Sigmoid colon (tissue), 7 donors: Measurements from ENCODE around the gene LSM14B. TPM values are rescaled to one million over a fixed set of nuclear protein-coding genes. Genes with fewer than 3 reads are reported as not detected.

Experiments
- DNase-seq: peaks from one replicate; pipeline ENCODE4 v3.0.0-alpha.2; 2019
- H3K27ac ChIP-seq, 4 donors: fragments of 200-600 bp; sonication (generic); one replicate each; pipeline ENCODE4 v1.5.1; 2016 to 2019; ENCODE audit warnings: mild to moderate bottlenecking in 1 of 4
- H3K27me3 ChIP-seq, 3 donors: fragments of 200-600 bp; sonication (generic); one replicate each; pipeline ENCODE4 v1.5.1; 2019; ENCODE audit warnings: mild to moderate bottlenecking in 1 of 3
- H3K36me3 ChIP-seq, 4 donors: fragments of 200-600 bp; sonication (generic); one replicate each; pipeline ENCODE4 v1.5.1; 2016 to 2019
- H3K4me1 ChIP-seq, 4 donors: fragments of 200-600 bp; sonication (generic); one replicate each; pipeline ENCODE4 v1.5.1; 2017 to 2019
- H3K4me3 ChIP-seq, 4 donors: fragments of 200-600 bp; sonication (generic); one replicate each; pipeline ENCODE4 v1.5.1; 2017 to 2019; ENCODE audit warnings: mild to moderate bottlenecking in 2 of 4, moderate library complexity in 1 of 4
- H3K9me3 ChIP-seq, 4 donors: fragments of 200-600 bp in 3 of 4; sonication (generic) in 3 of 4; one replicate each; pipeline versions ENCODE4 v1.5.1 to v1.6.1; 2013 to 2019
- EP300 ChIP-seq, 4 donors: sonication (generic); formaldehyde crosslinking; IDR thresholded peaks; one replicate each; pipeline ENCODE4 v1.6.1; 2017; ENCODE audit warnings: antibody characterized with exemption in 4 of 4
- POLR2A ChIP-seq, 2 donors: fragments of 450-650 bp; IDR thresholded peaks; one replicate each; pipeline ENCODE4 v1.6.1; 2016; ENCODE audit warnings: antibody characterized with exemption in 2 of 2, mild to moderate bottlenecking in 2 of 2, moderate library complexity in 2 of 2
- POLR2AphosphoS5 ChIP-seq, 4 donors: sonication (generic); formaldehyde crosslinking; IDR thresholded peaks; one replicate each; pipeline ENCODE4 v1.6.1; 2017; ENCODE audit warnings: antibody characterized with exemption in 4 of 4
- WGBS, 2 donors: extraction: QIAGEN DNeasy Blood & Tissue Kit; methylation state at CpG; one replicate each; pipeline ENCODE4 v1.1.7; 2013; 5-methylcytosine and 5-hydroxymethylcytosine counted together
- intact Hi-C: fragments of 100-400 bp; cut with DNase I; formaldehyde crosslinking; loops from one replicate; pipeline ENCODE4 v1.15.1; 2023
- polyA plus RNA-seq, 3 donors: library from polyadenylated mRNA; stranded (reverse); fragments of 200-250 nt; gene quantifications; one replicate each; pipeline ENCODE4 v1.2.3, GENCODE V29; 2013
- total RNA-seq, 4 donors: library from RNA; depleted of rRNA; stranded (reverse); fragments of >200 nt; gene quantifications; one replicate each; pipeline ENCODE4 v1.1.0, GENCODE V29; 2016
- TF ChIP-seq, protein P1 (sequence below), 4 experiments: fragments of 450-650 bp in 3 of 4; fragments of 200-600 bp in 1 of 4; IDR thresholded peaks; one replicate each; pipeline ENCODE4 v1.5.1; 2016 to 2019; ENCODE audit warnings: antibody characterized with exemption in 4 of 4, mild to moderate bottlenecking in 3 of 4, moderate library complexity in 2 of 4
- donor health status: healthy with polysubstance abuse.
- donor health status: Bipolar disorder and iron deficiency.
- donor health status: healthy.

LSM14B gene
- total and polyA plus RNA-seq, 7 donors, result 16.9 to 28.5 (median 23.5) TPM

- Histone ChIP-seq H3K36me3 (peaks cover 29 to 40% (median 31%) of the 10 kb centered on the region in 4 donors), H3K4me1 (peaks cover 0 to 40% (median 33%) of the 10 kb centered on the region in 4 donors), H3K27me3 (no peaks in the 10 kb centered on the region), H3K4me3 (peak overlapping the region; percentile 71 to 92 (median 90)), H3K9me3 (no peaks in the 10 kb centered on the region), H3K27ac (peak overlapping the region; percentile 92 to 97 (median 96))
- intact Hi-C loops, result loop anchor here (2.0 to 10.0 kb wide), 4 partner anchors 75 to 656 kb away; partner anchors contain the start of genes MRGBP, OSBPL2 and RPS21
- WGBS, 2 donors, result 13 to 21% methylated on average over 14 of the region's 14 CpGs
- TF ChIP-seq POLR2A (IDR thresholded peaks at IDR 0.05) (no peak), EP300 (IDR thresholded peaks at IDR 0.05) (no peak), POLR2AphosphoS5 (IDR thresholded peaks at IDR 0.05) (no peak)
- TF ChIP-seq, protein P1, sequence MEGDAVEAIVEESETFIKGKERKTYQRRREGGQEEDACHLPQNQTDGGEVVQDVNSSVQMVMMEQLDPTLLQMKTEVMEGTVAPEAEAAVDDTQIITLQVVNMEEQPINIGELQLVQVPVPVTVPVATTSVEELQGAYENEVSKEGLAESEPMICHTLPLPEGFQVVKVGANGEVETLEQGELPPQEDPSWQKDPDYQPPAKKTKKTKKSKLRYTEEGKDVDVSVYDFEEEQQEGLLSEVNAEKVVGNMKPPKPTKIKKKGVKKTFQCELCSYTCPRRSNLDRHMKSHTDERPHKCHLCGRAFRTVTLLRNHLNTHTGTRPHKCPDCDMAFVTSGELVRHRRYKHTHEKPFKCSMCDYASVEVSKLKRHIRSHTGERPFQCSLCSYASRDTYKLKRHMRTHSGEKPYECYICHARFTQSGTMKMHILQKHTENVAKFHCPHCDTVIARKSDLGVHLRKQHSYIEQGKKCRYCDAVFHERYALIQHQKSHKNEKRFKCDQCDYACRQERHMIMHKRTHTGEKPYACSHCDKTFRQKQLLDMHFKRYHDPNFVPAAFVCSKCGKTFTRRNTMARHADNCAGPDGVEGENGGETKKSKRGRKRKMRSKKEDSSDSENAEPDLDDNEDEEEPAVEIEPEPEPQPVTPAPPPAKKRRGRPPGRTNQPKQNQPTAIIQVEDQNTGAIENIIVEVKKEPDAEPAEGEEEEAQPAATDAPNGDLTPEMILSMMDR (IDR thresholded peaks at IDR 0.05), result no peak
- DNase-seq, result no peak
These were observed 19.3 kb downstream of the LSM14B start for GRCh38 chr20:62141397-62142251.

DNA sequence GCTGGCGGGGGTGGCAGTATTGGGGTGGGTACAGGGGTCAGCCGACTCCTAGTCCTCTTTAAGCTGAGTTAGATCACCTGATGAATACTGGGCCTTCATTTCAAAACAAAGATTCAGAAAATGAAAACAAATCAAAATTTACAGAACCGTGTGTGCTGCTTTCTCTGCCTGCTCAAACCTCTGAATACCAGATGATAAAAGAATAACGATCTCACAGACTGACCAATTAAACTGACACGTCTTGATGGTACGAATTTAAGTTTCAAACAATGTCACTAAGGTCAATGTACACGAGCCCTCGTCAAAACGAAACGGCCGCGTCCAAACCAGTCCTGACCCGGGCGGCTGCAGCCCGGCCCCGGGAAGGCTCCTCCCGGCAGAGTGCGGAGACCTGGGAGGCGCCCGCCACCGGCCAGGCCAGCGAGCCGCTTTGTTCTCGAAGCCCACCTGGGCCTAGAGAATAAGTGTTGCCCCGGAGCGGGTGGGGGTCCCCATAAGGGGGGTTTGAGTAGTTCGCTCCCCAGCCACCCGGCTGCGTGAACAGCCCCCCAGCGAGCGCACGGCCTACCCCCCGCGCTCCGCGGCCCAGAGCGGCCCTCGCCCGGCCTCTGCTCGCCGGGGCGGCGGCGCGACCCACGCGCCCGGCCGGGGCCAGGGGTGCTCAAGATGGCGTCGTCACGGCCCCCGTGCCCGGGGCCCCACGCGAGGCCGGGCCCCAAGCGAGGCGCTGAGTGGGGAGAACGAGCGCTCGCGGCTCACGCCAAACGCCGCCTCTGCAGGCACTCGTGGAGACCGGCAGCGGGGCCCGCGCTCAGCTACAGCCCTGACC lies 20.2 kb downstream of the LSM14B start:
- intact Hi-C loops, result loop anchor here (1.0 to 10.0 kb wide), 6 partner anchors 20 to 655 kb away; partner anchors contain the start of genes LSM14B, MRGBP, OSBPL2 and RPS21
- TF ChIP-seq POLR2A (IDR thresholded peaks at IDR 0.05) (no peak), EP300 (IDR thresholded peaks at IDR 0.05) (no peak), POLR2AphosphoS5 (IDR thresholded peaks at IDR 0.05) (no peak)
- TF ChIP-seq, protein P1 (IDR thresholded peaks at IDR 0.05), result no peak
- WGBS, 2 donors, result 0 to 1% methylated on average over 71 of the region's 71 CpGs
- Histone ChIP-seq H3K27me3 (no peaks in the 10 kb centered on the region), H3K4me1 (peaks cover 0 to 42% (median 36%) of the 10 kb centered on the region in 4 donors), H3K9me3 (no peaks in the 10 kb centered on the region), H3K27ac (peak overlapping the region; percentile 92 to 97 (median 96)), H3K36me3 (peaks cover 25 to 33% (median 28%) of the 10 kb centered on the region in 4 donors), H3K4me3 (peak overlapping the region; percentile 71 to 92 (median 90))
- DNase-seq, result no peak

GRCh38 chr20:62143081-62143956 lies 21.0 kb downstream of the LSM14B start, which contains the start of the genes PSMA7 and SS18L1:
Gene PSMA7 (minus strand): TSS chr20:62143394. CDS start chr20:62143303, 91 bp downstream.
Gene SS18L1 (plus strand): TSS chr20:62143769. CDS start chr20:62143821, 52 bp downstream.
- 1% methylated on average over 148 of the region's 148 CpGs for WGBS, 2 donors
- DNase-seq, result peak; percentile 93
- peak; percentile 58 to 73 for TF ChIP-seq POLR2A (IDR thresholded peaks at IDR 0.05)
- TF ChIP-seq POLR2AphosphoS5 (IDR thresholded peaks at IDR 0.05), result peak; percentile 87 to 95 (median 92)
- TF ChIP-seq, protein P1 (IDR thresholded peaks at IDR 0.05), result no peak
- H3K27me3 ChIP-seq, result no peaks in the 10 kb centered on the region
- H3K27ac ChIP-seq, result peak within 1 kb of the TSS; percentile 92 to 97 (median 96)
- peak within 1 kb of the TSS; percentile 71 to 92 (median 90) for H3K4me3 ChIP-seq
- H3K4me1 ChIP-seq, result peaks cover 0 to 45% (median 36%) of the 10 kb centered on the region in 4 donors
- H3K36me3 ChIP-seq, result peaks cover 16 to 24% (median 19%) of the 10 kb centered on the region in 4 donors
- H3K9me3 ChIP-seq, result no peaks in the 10 kb centered on the region
- intact Hi-C loops, result loop anchor here (1.0 to 10.0 kb wide), 6 partner anchors 21 to 654 kb away; partner anchors contain the start of genes LSM14B, MRGBP, OSBPL2 and RPS21
